ENCODE results near the gene TMEM178A. TPM values are rescaled to one million over a fixed set of nuclear protein-coding genes. Genes with fewer than 3 reads are reported as not detected.

The TMEM178A gene
- total RNA-seq, 1 donor from 2014 or later, result 26.9 TPM

DNA sequence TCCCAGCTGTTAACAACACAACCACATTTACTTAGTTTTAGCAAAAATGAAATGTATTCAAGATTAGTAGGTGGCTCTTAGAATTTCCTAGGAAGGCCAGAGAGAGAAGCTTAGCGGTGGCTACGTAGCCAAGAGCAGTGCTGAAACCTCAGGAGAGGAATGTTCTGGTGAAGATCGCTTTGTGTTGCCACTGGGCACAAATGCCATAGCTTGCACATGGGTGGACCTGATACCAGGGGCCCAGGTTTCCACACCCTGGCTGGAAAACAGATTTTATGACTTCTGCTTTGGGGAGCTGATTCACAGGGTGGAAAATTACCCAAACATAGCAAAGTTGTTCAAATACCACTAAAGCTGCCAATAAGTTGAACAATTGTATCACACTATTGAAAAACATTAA lies 69.9 kb downstream of the TMEM178A start:
- FAIRE-seq, result no peak
- no peak for DNase-seq (ENCODE audit: low spot score in 2 of 2)

DNA sequence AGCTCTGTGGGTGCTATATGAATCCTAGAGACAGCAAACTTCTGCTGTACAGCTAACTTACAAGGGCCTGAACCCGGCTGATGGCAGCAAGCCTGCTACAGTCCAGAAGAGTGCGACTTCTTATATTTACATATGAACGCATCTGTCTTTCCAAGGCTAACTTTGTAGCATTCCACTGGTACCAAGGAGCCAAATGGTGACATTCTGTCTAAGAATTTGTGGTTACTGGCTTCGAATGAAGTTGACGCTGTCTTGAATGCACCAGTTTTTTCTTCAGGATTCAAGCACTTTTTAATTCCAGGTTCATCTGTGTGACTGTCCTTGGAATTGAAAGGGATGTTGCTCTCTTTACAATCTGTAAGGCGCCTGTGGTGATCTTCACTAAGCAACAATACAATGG lies 70.9 kb downstream of the TMEM178A start:
- DNase-seq (ENCODE audit: low spot score in 2 of 2) (no peak), FAIRE-seq (no peak)

DNA sequence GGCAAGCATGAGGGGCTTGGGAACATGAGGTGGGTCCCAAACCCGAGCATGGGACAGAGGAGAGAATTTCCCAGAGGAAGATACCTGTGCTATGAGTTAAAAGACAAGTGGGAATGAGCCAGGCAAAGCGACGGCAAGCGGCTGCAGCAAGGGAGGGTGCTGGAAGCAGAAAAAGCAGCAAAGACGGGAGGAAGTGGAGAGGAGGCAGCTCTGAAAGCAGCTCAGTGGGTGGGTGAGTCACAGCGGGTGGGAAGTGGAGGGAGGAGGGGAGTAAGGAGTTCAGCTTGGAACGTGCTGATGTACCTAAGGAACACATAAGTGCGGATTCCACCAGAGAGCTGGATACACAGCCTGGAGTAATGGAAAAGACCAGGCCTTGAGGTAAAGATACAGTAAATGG lies 71.9 kb downstream of the TMEM178A start:
- no peak for DNase-seq (ENCODE audit: low spot score in 2 of 2)
- no peak for FAIRE-seq

GRCh38 chr2:39738936-39739335 lies 73.2 kb downstream of the TMEM178A start:
- FAIRE-seq, result no peak
- DNase-seq (ENCODE audit: low spot score in 2 of 2), result no peak

DNA sequence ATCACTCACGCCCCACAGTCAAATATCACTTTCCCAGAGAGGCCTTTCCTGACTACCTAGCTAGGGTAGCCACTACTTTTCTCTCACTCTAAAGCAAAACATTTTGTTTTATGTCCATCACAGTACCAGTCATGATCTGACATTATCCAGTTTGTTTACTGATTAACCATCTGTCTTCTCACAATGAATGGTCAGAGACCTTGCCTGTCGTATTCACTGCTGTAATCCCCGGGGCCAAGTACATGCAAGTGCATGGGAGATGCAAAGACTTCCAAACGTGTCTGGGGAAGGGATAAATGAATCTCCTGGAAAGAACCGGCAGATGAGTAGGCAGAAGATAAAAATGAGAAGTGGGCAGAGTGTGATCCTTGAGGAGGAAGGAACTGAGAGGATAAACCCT lies 73.7 kb downstream of the TMEM178A start:
- DNase-seq (ENCODE audit: low spot score in 2 of 2), result no peak
- FAIRE-seq, result no peak

DNA sequence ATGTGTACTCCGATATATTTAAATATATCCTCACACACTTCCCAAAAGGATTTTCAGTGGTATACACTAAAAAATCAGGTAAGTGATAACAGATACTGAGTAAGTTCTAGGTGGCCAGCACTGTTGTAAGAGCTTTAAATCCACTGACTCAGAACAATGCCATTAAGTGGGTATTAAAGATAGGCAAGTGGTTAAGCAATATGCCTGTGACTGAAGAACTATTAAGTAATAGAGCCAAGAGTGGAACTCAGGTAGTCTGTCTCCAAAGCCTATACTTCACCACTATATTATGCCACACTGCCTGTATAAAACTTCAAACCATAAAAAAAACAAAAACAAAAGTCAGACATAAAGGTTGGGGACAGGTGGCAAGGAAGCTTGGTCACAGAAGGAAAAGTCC lies 76.2 kb downstream of the TMEM178A start:
- no peak for FAIRE-seq
- DNase-seq (ENCODE audit: low spot score in 2 of 2), result no peak

- DNase-seq (ENCODE audit: low spot score in 2 of 2) (no peak), FAIRE-seq (no peak)
Observed at GRCh38 chr2:39743269-39743776, 77.6 kb downstream of the TMEM178A start.

DNA sequence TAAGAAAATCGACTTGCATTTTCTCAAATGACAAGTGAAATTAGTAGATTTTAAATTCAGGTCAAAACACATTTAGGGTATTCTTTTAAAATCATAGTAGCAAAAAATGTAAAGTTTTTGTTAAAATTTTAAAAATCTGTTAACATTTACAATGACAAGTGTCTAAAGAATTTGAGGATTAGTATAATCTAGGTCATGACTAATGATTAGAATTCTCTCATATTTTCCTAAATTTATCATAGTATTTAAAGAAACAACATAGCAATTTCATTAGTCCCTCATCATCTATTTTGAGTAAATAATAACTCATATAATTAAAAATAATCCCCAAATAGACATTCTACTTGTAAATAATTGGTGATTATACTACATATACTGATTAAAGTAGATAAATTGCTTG lies 89.7 kb downstream of the TMEM178A start:
- FAIRE-seq (peak; percentile 77), DNase-seq (ENCODE audit: low spot score in 2 of 2) (no peak)

- FAIRE-seq (no peak), DNase-seq (ENCODE audit: low spot score in 2 of 2) (no peak)
Observed at GRCh38 chr2:39757156-39757555, 91.4 kb downstream of the TMEM178A start.

DNA sequence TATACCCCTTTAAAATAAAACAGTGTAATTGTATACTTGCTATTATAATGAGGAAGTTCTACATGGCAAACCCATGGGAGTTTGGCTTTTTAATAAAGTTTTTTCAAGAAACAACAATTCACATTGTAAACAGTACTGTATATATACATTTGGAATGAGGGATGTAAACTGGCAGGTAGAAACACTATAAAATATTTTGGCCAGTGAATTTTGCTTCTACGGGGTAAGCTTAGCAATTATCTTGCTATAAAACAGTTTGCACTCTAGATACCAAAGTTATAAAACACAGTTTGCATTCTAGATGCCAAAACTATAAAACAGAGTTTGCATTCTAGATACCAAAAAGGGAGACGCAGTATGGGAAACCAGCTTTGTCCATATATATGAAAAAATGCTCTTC lies 96.7 kb downstream of the TMEM178A start:
- FAIRE-seq, result no peak
- no peak for DNase-seq (ENCODE audit: low spot score in 2 of 2)

Other genes starting within 250 kb of the TMEM178A start
- 104 TPM for gene MAP4K3, start 228.6 kb upstream of the TMEM178A start, total RNA-seq
- 11.8 TPM for gene THUMPD2, start 113.3 kb downstream of the TMEM178A start, total RNA-seq